Activated T-cell treated with anti-CD3 and anti-CD28 coated beads for 1 hour (primary cell): ENCODE data around the gene DCAF17.
"Not testable (repeated sequence)": the region's sequence is repeated elsewhere in the genome, so short reads cannot be mapped to it uniquely, and the experiment has no call there.

Experiments
- DNase-seq: peaks from one replicate; pipeline ENCODE4 v3.0.0-alpha.2; 2020; ENCODE audit warnings: low read depth

The DCAF17 gene

DNA sequence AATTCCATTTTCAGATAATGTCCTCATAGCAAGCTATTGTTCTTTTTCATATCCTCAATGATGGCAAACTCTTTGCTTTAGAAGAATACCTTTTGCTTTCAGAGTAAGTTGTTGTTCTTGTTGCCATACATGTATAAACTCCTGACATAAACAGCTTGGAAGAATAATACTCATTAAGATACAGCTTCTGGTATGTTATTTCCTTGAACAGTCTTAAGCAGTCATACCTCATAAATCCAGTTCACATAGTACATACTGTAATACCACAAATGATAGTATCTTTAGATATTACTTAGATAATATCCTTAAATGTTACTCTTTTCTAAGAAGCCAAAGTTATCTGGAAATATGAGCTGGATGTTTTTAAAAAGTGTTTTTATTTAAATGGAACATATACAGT, 23.4 kb upstream of the DCAF17 start:
- no peak for DNase-seq

- no peak for DNase-seq
Measured at GRCh38 chr2:171411214-171411613, 22.8 kb upstream of the DCAF17 start.

DNA sequence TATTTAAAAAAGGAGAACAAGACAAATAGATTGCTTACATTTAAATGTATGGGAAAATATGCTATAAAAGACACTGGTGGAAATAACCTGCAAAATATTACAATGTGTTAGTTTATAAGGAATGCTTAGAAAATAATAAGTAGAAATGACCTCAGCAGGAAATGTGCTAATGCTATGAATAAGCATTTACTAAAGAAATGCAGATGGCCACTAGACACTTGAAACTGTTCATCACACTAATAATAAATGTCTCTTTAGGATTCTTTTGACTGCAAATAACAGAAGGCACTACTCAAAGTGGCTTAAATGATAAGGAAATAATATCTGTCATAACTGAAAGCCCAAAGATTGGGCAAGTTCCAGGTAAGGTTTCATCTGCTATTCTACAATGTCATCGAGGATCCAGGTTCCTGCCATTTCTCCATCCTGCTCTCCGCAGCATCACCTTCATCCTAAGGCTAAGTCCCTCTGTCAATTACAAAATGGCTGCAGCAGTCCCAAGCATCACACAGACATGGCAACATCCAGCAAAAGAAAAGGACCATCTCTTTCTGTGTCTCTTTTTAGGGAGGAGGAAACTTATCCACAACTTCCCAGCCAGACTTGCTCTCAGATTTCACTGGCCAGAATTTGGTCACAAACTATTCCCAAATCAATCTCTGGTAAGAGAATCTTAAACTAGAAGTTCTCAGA, 22.1 kb upstream of the DCAF17 start:
- DNase-seq: no peak

DNA sequence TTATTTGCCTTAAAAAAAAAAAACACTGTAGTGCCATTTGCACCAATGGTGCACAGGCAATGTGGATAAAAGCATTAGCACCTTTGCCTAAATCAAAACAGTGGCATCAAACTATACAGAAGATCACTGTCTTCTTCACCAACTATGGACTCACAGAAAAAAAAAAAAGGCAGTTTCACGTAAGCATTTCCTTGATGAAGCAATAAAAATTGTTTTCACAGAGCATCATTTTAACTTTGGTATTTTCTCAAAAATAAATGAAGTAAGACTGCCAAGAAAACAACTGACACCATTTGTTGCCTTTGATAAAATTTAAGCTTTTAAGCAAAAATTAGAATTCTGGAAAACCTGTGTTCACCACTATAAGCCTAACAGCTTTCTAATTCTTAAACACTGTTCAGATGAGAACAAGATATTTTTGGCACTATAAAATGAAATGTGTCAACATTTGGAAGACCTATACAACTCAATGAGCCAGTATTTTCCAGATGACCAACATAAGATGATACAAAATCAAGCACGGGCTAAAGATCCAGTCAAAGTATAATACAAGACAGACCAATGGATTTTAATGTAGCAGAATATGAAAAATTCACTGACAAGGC, 21.4 kb upstream of the DCAF17 start:
- DNase-seq: no peak

DNA sequence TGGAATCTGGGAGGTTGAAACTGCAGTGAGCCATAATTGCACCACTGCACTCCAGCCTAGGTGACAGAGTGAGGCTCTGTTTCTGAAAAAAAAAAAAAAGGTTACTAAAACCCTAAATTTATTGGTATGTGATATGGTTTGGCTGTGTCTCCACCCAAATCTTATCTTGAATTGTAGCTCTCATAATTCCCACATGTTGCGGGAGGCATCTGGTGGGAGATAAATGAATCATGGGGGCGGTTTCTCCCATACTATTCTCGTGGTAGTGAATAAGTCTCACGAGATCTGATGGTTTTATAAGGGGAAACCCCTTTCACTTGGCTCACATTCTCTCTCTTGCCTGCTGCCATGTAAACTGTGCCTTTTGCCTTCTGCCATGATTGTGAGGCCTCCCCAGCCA, 19.4 kb upstream of the DCAF17 start:
- DNase-seq: not testable (repeated sequence)

DNA sequence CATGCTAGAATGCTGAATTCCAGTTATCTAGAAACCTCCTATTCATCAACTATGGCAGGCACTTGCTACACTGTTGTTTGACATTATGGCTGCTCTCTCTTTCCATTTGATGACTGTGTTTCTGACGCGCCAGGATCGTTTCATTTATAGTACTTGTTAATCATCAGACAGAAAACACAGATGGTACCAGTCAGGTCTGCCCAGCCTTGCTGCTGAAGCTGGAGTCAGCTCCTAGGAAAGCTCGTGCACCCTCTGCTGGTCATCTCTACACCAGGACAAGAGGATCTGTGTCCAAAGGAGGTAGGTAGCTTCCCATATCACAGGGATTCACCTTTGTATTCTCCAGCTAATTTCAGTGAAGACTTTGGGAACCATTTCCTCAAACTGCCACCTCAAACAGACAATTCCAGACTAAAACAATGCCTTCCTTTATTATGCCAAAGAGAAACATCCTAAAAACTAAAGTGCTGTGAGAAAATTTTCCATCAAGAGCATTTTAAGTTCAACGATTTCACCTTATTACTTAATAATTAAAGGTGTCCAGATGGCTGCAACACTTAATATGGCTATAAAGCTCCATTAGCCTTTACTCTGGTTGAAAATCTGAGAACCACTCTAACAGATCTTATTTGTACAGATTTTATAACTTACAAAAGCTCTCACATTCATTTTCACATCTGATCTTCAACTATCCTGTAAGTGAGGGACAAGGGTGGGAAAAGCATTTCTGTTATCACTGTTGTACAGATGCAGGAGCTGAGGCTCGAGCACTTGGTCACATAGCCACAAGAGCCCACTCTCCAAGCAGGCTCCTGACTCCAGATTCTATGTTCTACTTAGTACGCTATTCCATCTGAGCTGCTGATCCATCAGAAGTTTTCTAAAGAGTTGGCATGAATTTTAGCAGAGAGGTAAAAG, 17.8 kb upstream of the DCAF17 start:
- DNase-seq: peak; percentile 63

GRCh38 chr2:171419333-171419732, 14.7 kb upstream of the DCAF17 start:
- no peak for DNase-seq

GRCh38 chr2:171420728-171421563, 13.1 kb upstream of the DCAF17 start:
- DNase-seq: no peak

DNA sequence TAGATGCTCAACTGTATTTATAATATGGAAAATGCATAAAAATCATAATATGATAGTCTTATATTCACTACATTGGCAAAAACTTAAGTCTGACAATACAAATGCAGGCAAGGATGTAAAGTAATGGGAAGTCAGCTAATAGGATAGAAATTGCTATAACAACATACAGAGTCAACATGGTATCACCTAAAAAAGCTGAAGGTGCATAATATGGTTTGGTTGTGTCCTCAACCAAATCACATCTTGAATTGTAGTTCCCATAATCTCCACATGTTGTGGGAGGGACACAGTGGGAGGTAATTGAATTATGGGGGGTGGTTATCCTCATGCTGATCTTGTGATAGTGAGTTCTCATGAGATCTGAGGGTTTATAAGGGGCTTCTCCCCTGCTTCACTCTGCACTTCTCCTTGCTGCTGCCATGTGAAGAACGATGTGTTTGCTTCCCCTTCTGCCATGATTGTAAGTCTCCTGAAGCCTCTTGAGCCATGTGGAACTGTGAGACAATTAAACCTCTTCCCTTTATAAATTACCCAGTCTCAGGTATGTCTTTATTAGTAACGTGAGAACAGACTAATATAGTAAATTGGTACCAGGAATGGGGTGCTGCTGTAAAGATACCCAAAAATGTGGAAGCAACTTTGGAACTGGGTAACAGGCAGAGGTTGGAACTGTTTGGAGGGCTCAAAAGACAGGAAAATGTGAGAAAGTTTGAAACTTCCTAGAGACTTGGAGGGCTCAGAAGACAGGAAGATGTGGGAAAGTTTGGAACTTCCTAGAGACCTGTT, 11.1 kb upstream of the DCAF17 start:
- not testable (repeated sequence) for DNase-seq

GRCh38 chr2:171430516-171431410, 3.3 kb upstream of the DCAF17 start:
- no peak for DNase-seq

DNA sequence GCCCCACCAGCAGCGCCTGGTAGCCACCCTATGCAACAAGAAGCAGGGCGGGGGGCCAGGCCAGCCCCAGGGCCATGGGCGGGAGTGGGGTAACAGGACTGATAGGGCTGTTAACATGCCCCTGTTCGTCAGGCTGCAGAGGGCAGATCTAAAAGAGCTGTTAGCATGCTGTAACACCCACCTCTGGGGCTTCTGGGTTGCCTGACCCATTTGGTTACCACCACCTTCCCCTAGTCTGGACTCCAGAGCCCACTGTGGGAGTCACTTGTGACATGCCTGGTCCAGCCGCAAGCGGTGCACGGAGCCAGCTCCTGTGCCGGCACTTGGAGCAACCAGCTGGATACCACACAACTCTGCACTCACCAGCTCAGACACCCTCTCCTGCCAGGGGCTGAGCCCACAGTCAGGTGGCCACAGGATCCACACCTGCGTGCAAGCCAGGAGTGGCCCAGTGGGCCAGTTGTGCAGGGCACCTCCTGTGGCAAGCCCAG, 2.3 kb upstream of the DCAF17 start:
- no peak for DNase-seq

GRCh38 chr2:171432206-171432968, 1.6 kb upstream of the DCAF17 start:
- no peak for DNase-seq

GRCh38 chr2:171432969-171433762, 860 bp upstream of the DCAF17 start:
- peak; percentile 11 for DNase-seq

GRCh38 chr2:171433763-171434012, 338 bp upstream of the DCAF17 start, which contains the start of gene METTL8:
Gene METTL8 (minus strand): TSS chr2:171433990. CDS start chr2:171392185, 41,805 bp downstream.
- DNase-seq: no peak

DNA sequence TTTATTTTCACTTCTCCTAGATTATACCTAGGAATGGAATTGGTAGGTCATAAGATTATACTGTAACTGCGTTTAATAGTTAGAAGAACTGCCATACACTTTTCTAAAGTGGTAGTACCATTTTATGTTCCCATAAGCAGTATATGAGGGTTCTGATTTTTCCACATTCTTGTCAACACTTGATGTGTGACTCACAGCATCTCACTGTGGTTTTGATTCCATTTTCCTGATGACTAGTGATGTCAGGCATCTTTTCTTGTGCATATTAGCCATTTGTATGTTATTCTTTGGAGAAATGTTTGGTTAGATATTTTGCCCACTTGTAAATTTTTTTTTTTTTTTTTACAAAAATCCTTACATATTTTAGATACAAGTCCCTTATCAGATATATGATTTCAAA, 2.3 kb downstream of the DCAF17 start:
- DNase-seq: no peak

GRCh38 chr2:171441470-171441869, 7.4 kb downstream of the DCAF17 start:
- no peak for DNase-seq

DNA sequence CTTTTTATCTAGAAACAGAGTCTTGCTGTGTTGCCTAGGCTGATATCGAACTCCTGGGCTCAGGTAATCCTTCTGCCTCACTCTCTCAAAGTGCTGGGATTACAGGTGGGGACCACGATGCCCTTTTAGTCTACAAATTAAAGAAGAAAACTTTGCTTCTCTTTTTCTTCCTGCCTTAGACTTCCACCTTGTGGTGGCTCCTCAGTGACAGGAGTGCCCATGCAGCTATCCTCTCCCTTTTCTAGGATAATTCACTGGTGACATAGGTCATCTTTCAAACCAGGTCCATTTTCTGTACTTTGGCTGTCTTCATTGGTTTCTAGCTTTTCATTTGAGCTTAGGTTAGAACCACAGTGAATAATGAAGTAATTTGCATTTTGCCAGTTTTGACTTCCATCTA, 13.6 kb downstream of the DCAF17 start:
- no peak for DNase-seq

DNA sequence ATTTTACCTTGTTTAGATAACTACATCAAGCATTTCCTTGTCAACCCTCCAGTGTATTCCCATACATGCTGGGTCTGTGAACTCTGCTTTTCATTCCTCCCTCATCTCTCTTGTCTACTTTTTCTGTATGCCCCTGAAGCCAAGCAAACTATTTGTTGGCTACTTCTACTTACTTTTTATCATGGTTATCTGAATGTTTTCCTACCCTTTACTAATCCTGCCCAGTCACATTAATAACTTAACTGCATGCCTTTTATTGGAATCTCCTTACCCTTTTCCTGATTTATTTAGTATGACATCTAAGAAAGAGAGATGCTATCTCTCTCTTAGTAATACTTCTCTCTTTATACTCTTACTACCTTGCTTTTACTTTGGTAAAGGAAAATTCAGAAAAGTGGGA, 17.0 kb downstream of the DCAF17 start:
- DNase-seq: no peak

GRCh38 chr2:171452773-171453172, 18.7 kb downstream of the DCAF17 start:
- DNase-seq: no peak
